Measurements from ENCODE around the gene ZNF609. TPM values are rescaled to one million over a fixed set of nuclear protein-coding genes. Genes with fewer than 3 reads are reported as not detected.

ZNF609 gene
- total RNA-seq, 1 donor from 2014 or later: 41.2 TPM

DNA sequence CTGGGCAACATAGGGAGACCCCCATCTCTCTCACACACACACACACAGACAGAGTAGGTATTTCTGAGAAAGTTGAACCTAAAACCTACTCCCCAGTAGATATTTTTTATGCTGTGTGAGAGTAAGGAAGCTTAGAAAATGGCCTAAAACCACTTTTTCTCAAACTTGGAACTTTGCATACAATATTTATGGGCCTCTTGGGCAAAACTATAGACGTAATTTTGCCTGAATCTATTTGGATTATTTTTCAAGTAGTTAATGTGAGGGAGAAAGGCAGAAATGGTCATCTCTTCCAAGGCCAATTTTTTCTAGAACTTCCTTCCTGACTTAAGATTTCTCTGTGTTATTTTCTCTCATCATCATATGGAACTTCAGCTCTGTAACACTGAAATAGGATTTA lies 81.7 kb downstream of the ZNF609 start:
- H3K27me3 Mint-ChIP-seq (ENCODE audit: unreplicated experiment): peaks cover 1% of the 10 kb centered on the region
- no peaks in the 10 kb centered on the region for H3K36me3 Mint-ChIP-seq (ENCODE audit: low read depth, unreplicated experiment)
- TF ChIP-seq, protein P1, sequence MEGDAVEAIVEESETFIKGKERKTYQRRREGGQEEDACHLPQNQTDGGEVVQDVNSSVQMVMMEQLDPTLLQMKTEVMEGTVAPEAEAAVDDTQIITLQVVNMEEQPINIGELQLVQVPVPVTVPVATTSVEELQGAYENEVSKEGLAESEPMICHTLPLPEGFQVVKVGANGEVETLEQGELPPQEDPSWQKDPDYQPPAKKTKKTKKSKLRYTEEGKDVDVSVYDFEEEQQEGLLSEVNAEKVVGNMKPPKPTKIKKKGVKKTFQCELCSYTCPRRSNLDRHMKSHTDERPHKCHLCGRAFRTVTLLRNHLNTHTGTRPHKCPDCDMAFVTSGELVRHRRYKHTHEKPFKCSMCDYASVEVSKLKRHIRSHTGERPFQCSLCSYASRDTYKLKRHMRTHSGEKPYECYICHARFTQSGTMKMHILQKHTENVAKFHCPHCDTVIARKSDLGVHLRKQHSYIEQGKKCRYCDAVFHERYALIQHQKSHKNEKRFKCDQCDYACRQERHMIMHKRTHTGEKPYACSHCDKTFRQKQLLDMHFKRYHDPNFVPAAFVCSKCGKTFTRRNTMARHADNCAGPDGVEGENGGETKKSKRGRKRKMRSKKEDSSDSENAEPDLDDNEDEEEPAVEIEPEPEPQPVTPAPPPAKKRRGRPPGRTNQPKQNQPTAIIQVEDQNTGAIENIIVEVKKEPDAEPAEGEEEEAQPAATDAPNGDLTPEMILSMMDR (IDR thresholded peaks at IDR 0.05; ENCODE audit: unreplicated experiment): no peak
- no peak overlapping the region for H3K4me3 Mint-ChIP-seq (ENCODE audit: unreplicated experiment)
- no peak for DNase-seq (ENCODE audit: low spot score)
- no peak overlapping the region for H3K27ac Mint-ChIP-seq (ENCODE audit: unreplicated experiment)
- H3K9me3 Mint-ChIP-seq (ENCODE audit: unreplicated experiment): no peaks in the 10 kb centered on the region
- no peaks in the 10 kb centered on the region for H3K4me1 Mint-ChIP-seq (ENCODE audit: unreplicated experiment)

DNA sequence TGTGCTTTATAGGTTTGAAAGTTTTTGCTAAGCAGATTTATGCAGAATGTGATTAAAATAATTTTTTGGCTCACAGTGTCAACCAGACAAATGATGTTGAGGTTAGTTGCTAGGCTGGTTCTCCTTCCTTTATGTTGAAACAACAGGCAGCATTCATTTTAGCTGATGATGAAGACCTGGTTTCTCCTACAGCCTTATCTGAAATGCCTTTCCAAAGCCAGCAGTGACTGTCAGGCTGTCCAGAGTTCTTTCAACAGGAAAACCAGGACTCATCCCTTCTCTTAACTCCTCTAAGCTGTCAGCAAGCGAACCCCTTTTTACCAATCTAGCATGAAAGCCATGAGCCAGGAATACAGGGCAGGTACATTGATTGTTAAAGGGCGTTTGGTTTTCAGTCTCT lies 84.1 kb downstream of the ZNF609 start:
- TF ChIP-seq, protein P1 (IDR thresholded peaks at IDR 0.05; ENCODE audit: unreplicated experiment): no peak
- Mint-ChIP-seq H3K27me3 (ENCODE audit: unreplicated experiment) (peaks cover 3% of the 10 kb centered on the region), H3K9me3 (ENCODE audit: unreplicated experiment) (no peaks in the 10 kb centered on the region), H3K4me1 (ENCODE audit: unreplicated experiment) (no peaks in the 10 kb centered on the region), H3K4me3 (ENCODE audit: unreplicated experiment) (no peak overlapping the region), H3K36me3 (ENCODE audit: low read depth, unreplicated experiment) (no peaks in the 10 kb centered on the region), H3K27ac (ENCODE audit: unreplicated experiment) (no peak overlapping the region)
- no peak for DNase-seq (ENCODE audit: low spot score)

DNA sequence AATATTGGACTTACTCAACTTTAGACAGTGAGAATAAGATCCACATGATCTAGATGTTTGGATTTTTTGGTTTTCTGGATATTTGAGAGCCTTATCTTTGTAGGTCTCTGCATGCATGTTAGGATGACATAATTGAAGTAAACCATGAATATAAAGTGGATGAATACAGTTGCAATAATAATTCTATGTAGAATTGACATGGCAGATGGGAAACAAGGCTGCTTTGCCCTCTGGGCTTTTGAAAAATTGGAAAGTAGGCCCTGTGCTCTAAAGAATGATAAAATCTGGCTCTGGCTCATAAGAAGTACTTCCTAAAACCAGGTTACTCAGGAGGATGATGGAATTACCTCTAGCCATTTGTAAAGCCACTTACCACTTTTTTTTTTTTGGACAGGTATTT lies 86.9 kb downstream of the ZNF609 start:
- Mint-ChIP-seq H3K4me1 (ENCODE audit: unreplicated experiment) (no peaks in the 10 kb centered on the region), H3K27me3 (ENCODE audit: unreplicated experiment) (peaks cover 3% of the 10 kb centered on the region), H3K36me3 (ENCODE audit: low read depth, unreplicated experiment) (no peaks in the 10 kb centered on the region), H3K9me3 (ENCODE audit: unreplicated experiment) (no peaks in the 10 kb centered on the region), H3K4me3 (ENCODE audit: unreplicated experiment) (no peak overlapping the region), H3K27ac (ENCODE audit: unreplicated experiment) (no peak overlapping the region)
- TF ChIP-seq, protein P1 (IDR thresholded peaks at IDR 0.05; ENCODE audit: unreplicated experiment): no peak
- no peak for DNase-seq (ENCODE audit: low spot score)

GRCh38 chr15:64548235-64548634 lies 87.9 kb downstream of the ZNF609 start:
- no peaks in the 10 kb centered on the region for H3K36me3 Mint-ChIP-seq (ENCODE audit: low read depth, unreplicated experiment)
- DNase-seq (ENCODE audit: low spot score): no peak
- no peaks in the 10 kb centered on the region for H3K4me1 Mint-ChIP-seq (ENCODE audit: unreplicated experiment)
- H3K9me3 Mint-ChIP-seq (ENCODE audit: unreplicated experiment): no peaks in the 10 kb centered on the region
- H3K27ac Mint-ChIP-seq (ENCODE audit: unreplicated experiment): no peak overlapping the region
- H3K4me3 Mint-ChIP-seq (ENCODE audit: unreplicated experiment): no peak overlapping the region
- TF ChIP-seq, protein P1 (IDR thresholded peaks at IDR 0.05; ENCODE audit: unreplicated experiment): no peak
- peaks cover 3% of the 10 kb centered on the region for H3K27me3 Mint-ChIP-seq (ENCODE audit: unreplicated experiment)

DNA sequence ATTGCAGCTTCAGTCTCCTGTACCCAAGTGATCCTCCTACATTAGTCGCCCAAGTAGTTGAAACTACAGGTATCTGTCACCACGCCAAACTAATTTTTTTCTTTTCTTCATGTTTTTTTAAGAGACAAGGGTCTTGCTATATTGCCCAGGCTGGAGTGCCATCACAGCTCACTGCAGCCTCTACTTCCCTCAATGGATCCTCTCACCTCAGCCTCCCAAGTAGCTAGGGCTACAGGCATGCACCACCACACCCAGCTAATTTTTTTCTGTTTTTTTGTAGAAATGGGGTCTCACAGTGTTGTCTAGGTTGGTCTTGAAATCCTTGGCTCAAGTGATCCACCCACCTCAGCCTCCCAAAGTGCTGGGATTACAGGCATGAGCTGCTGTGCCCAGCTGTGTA lies 89.5 kb downstream of the ZNF609 start:
- no peaks in the 10 kb centered on the region for H3K9me3 Mint-ChIP-seq (ENCODE audit: unreplicated experiment)
- H3K4me3 Mint-ChIP-seq (ENCODE audit: unreplicated experiment): no peak overlapping the region
- peaks cover 3% of the 10 kb centered on the region for H3K27me3 Mint-ChIP-seq (ENCODE audit: unreplicated experiment)
- no peak overlapping the region for H3K27ac Mint-ChIP-seq (ENCODE audit: unreplicated experiment)
- H3K4me1 Mint-ChIP-seq (ENCODE audit: unreplicated experiment): no peaks in the 10 kb centered on the region
- no peak for DNase-seq (ENCODE audit: low spot score)
- no peaks in the 10 kb centered on the region for H3K36me3 Mint-ChIP-seq (ENCODE audit: low read depth, unreplicated experiment)
- TF ChIP-seq, protein P1 (IDR thresholded peaks at IDR 0.05; ENCODE audit: unreplicated experiment): no peak

Data from endothelial cell (in vitro differentiated cells).